Aorta (tissue), 5 donors: Measurements from ENCODE around the gene ETS1. TPM values are rescaled to one million over a fixed set of nuclear protein-coding genes. Genes with fewer than 3 reads are reported as not detected.

Experiments
- ATAC-seq: fragments of 200-7000 bp; cut with Tn5 transposase; one replicate; pipeline ENCODE4 v1.9.1; 2022; ENCODE audit warnings: moderate library complexity; ENCODE audit not compliant: low FRiP score
- DNase-seq, 2 donors: peaks; one replicate each; pipeline ENCODE4 v3.0.0-alpha.2; 2020
- H3K27ac ChIP-seq, 2 donors: one replicate each; pipeline ENCODE4 v1.5.1; 2013; ENCODE audit warnings: low read length in 2 of 2, mild to moderate bottlenecking in 2 of 2, moderate library complexity in 2 of 2, control low read depth in 1 of 2, inconsistent platforms in 1 of 2, low read depth in 1 of 2
- H3K27me3 ChIP-seq, 2 donors: one replicate each; pipeline ENCODE4 v1.6.1; 2013; ENCODE audit warnings: control low read depth in 1 of 2, low read length in 1 of 2, mild to moderate bottlenecking in 1 of 2, moderate library complexity in 1 of 2; ENCODE audit not compliant: insufficient read depth in 2 of 2, control insufficient read depth in 1 of 2
- H3K36me3 ChIP-seq, 2 donors: one replicate each; pipeline ENCODE4 v1.6.1; 2013; ENCODE audit warnings: control low read depth in 1 of 2, low read length in 1 of 2, mild to moderate bottlenecking in 1 of 2; ENCODE audit not compliant: insufficient read depth in 2 of 2, control insufficient read depth in 1 of 2
- H3K4me1 ChIP-seq, 2 donors: one replicate each; pipeline ENCODE4 v1.6.1; 2013; ENCODE audit warnings: low read length in 2 of 2, control low read depth in 1 of 2, mild to moderate bottlenecking in 1 of 2, moderate library complexity in 1 of 2; ENCODE audit not compliant: insufficient read depth in 2 of 2, control insufficient read depth in 1 of 2
- H3K4me3 ChIP-seq, 2 donors: one replicate each; pipeline ENCODE4 v1.5.1; 2013; ENCODE audit warnings: low read length in 2 of 2, control low read depth in 1 of 2, mild to moderate bottlenecking in 1 of 2
- H3K9me3 ChIP-seq: one replicate; pipeline ENCODE4 v1.6.1; 2013; ENCODE audit warnings: mild to moderate bottlenecking, low read length; ENCODE audit not compliant: control insufficient read depth
- WGBS, 2 donors: extraction: QIAGEN DNeasy Blood & Tissue Kit; methylation state at CpG; one replicate each; pipeline ENCODE4 v1.1.7; 2013; 5-methylcytosine and 5-hydroxymethylcytosine counted together
- intact Hi-C, 2 donors: fragments of 100-400 bp; cut with DNase I; formaldehyde crosslinking; loops; one replicate each; pipeline versions ENCODE4 v1.14.2 to v1.15.0; 2022
- polyA plus RNA-seq, 2 donors: library from polyadenylated mRNA; stranded (reverse); fragments of 200-250 nt; gene quantifications; one replicate each; pipeline ENCODE4 v1.2.3, GENCODE V29; 2013
- total RNA-seq, 2 donors: library from RNA; stranded (reverse); fragmentation: NEBNext Ultra II Directional; extraction: Animal tissue kit (Norgen Biotek cat#: 25700); gene quantifications; one replicate each; pipeline ENCODE4 v1.2.1, GENCODE V29; 2021
- donor health status: healthy with polysubstance abuse.
- donor health status: Bipolar disorder and iron deficiency.
- donor health status: DM: no; HTN: no; CAD: no.
- donor health status: DM: no; HTN: no; CAD: no.
- donor health status: DM: yes; HTN: yes; CAD: no.

Gene ETS1
- total and polyA plus RNA-seq, 4 donors = 17.8 to 125 (median 69.8) TPM

- DNase-seq (no peak), ATAC-seq (no peak)
- intact Hi-C loops = no loop called here
- Histone ChIP-seq H3K4me3 (no peak overlapping the region), H3K27ac (no peak overlapping the region), H3K27me3 (no peaks in the 10 kb centered on the region), H3K9me3 (no peaks in the 10 kb centered on the region), H3K36me3 (no peaks in the 10 kb centered on the region), H3K4me1 (no peaks in the 10 kb centered on the region)
- WGBS, 2 donors = 86 to 95% methylated on average over 6 of the region's 6 CpGs
These were observed 26.7 kb upstream of the ETS1 start for GRCh38 chr11:128614026-128614425.

DNA sequence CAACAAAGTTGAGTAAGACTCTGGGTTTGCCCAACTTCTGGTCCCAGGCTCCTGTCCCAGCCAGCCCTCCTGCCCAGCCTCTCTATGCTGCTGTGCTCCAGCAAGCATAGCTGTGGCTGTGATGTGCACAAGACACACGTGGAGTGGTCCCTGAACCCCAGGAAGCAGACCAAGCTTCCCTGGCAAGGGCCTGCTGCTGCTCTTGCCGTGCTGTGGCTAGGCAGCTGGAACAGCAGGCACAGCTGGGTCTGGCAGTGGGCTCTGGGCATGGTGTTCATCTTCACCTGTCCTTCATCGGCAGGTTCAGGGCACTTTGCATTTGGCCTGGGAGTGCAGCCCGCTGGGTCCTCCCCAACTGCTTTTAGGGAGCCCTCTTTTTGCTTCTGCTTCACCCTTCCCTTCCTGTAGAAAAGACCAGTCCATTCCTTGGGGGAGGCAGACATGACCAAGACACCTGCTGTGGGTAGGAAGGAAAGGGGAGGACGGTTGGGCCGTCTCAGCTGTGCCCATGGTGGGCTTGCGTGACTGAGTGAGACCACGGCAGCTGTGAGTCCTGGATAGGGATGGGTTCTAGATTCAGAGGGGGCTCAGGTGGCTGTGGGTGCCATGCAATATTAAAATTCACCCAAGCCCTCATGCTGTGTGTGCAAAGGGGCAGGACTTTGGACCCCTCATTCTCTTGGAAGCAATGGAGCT is 26.1 kb upstream of the ETS1 start:
- intact Hi-C loops = no loop called here
- ATAC-seq (no peak), DNase-seq (no peak)
- WGBS, 2 donors = 92 to 96% methylated on average over 8 of the region's 8 CpGs
- Histone ChIP-seq H3K9me3 (no peaks in the 10 kb centered on the region), H3K4me3 (no peak overlapping the region), H3K4me1 (no peaks in the 10 kb centered on the region), H3K27me3 (no peaks in the 10 kb centered on the region), H3K27ac (no peak overlapping the region), H3K36me3 (no peaks in the 10 kb centered on the region)

GRCh38 chr11:128610721-128611617 is 23.6 kb upstream of the ETS1 start:
- no peak for ATAC-seq
- no peak for DNase-seq
- intact Hi-C loops = no loop called here
- 60 to 65% methylated on average over 18 of the region's 18 CpGs for WGBS, 2 donors
- H3K27ac ChIP-seq = no peak overlapping the region
- no peaks in the 10 kb centered on the region for H3K9me3 ChIP-seq
- no peaks in the 10 kb centered on the region for H3K27me3 ChIP-seq
- no peaks in the 10 kb centered on the region for H3K4me1 ChIP-seq
- H3K36me3 ChIP-seq = no peaks in the 10 kb centered on the region
- H3K4me3 ChIP-seq = no peak overlapping the region

DNA sequence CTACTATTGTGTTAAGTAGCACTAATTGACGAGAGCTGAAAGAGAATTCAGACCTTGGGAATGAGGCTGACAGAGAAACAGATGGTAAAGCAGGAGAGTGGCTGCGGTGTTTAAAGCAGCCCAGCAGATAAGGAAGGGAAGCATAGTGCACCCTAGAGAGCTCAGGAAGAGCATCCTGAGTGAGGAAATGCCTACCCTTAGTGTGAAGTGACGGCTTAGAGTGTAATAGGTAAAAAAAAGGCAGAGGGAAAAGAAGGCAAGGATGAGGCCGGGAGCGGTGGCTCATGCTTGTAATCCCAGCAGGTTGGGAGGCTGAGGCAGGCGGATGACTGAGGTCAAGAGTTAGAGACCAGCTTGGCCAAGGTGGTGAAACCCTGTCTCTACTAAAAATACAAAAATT is 22.4 kb upstream of the ETS1 start:
- no peak overlapping the region for H3K27ac ChIP-seq
- no peaks in the 10 kb centered on the region for H3K4me1 ChIP-seq
- no peak for ATAC-seq
- intact Hi-C loops = no loop called here
- no peaks in the 10 kb centered on the region for H3K36me3 ChIP-seq
- no peaks in the 10 kb centered on the region for H3K9me3 ChIP-seq
- H3K27me3 ChIP-seq = no peaks in the 10 kb centered on the region
- WGBS, 2 donors = 96% methylated on average over 6 of the region's 6 CpGs
- H3K4me3 ChIP-seq = no peak overlapping the region
- DNase-seq = no peak

GRCh38 chr11:128608746-128609407 is 21.5 kb upstream of the ETS1 start:
- no peak overlapping the region for H3K4me3 ChIP-seq
- 82 to 92% methylated on average over 10 of the region's 10 CpGs for WGBS, 2 donors
- DNase-seq = no peak
- H3K9me3 ChIP-seq = no peaks in the 10 kb centered on the region
- intact Hi-C loops = no loop called here
- H3K36me3 ChIP-seq = no peaks in the 10 kb centered on the region
- ATAC-seq = no peak
- H3K4me1 ChIP-seq = no peaks in the 10 kb centered on the region
- no peak overlapping the region for H3K27ac ChIP-seq
- H3K27me3 ChIP-seq = no peaks in the 10 kb centered on the region

DNA sequence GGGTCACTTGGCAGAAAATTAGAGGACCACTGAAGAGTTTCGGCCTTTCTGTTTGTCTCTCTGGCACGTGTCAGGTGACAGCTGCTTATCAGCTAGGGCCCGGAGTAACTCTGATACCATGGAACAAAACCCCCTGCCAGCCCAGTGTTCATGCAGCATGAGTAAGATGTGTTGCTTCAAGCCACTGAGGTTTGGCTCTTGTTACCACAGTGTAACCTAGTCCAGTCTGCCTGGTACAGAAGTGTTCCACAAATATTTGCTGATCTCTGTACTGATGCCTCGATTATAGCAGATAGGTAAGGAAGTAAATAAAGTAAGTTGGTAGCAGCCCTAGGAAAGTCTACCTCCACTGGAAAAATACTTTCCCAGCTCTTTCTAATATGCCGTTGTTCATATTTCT is 20.5 kb upstream of the ETS1 start:
- DNase-seq (no peak), ATAC-seq (no peak)
- no peak overlapping the region for H3K4me3 ChIP-seq
- H3K4me1 ChIP-seq = no peaks in the 10 kb centered on the region
- intact Hi-C loops = no loop called here
- 72 to 84% methylated on average over 5 of the region's 5 CpGs for WGBS, 2 donors
- no peaks in the 10 kb centered on the region for H3K9me3 ChIP-seq
- H3K27ac ChIP-seq = no peak overlapping the region
- no peaks in the 10 kb centered on the region for H3K27me3 ChIP-seq
- no peaks in the 10 kb centered on the region for H3K36me3 ChIP-seq

GRCh38 chr11:128604723-128605122 is 17.4 kb upstream of the ETS1 start:
- Histone ChIP-seq H3K27me3 (peaks cover 0 to 1% of the 10 kb centered on the region in 2 donors), H3K27ac (no peak overlapping the region), H3K4me1 (no peaks in the 10 kb centered on the region), H3K36me3 (no peaks in the 10 kb centered on the region), H3K9me3 (no peaks in the 10 kb centered on the region), H3K4me3 (no peak overlapping the region)
- no peak for ATAC-seq
- no peak for DNase-seq
- intact Hi-C loops = no loop called here
- WGBS, 2 donors = 94 to 95% methylated on average over 5 of the region's 5 CpGs

DNA sequence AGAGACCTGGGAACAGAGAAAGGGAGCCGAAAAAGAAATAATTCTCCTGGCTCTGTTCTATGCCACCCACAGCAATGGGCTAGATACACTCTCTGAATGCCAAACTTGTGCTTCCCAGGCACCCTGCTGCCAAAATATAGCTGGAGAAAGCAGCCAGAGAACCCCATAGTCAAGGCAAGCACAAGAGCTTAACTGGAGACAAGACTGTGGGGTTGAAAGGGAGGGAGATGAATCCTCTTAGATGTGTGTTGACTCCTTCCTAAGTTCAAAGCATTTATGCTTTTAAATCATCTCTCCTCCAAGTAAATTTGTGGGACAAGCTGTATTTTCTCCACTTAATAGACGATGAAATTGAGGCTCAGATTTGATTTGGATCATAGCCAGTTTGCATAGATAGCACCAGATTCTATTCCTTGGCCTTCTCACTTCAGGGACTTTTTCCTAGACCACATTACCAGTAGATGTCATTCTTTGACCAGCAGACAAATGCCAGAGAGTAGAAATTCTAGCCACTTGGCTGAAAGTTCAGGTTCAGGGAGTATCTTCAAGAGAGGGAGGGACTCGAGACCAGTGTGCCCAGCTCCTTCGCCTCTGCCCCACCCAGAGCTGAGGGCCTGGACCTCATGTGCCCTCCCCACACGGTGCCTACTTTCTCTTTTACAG is 16.5 kb upstream of the ETS1 start:
- intact Hi-C loops = no loop called here
- WGBS, 2 donors = 71 to 76% methylated on average over 5 of the region's 5 CpGs
- Histone ChIP-seq H3K27me3 (peaks cover 0 to 1% of the 10 kb centered on the region in 2 donors), H3K27ac (no peak overlapping the region), H3K4me1 (no peaks in the 10 kb centered on the region), H3K9me3 (no peaks in the 10 kb centered on the region), H3K36me3 (no peaks in the 10 kb centered on the region), H3K4me3 (no peak overlapping the region)
- DNase-seq (no peak), ATAC-seq (no peak)
